Gastrocnemius medialis (tissue), 4 donors: Measurements from ENCODE around the gene CSH1.

Experiments used
- POLR2A ChIP-seq, 2 donors: fragments of 450-650 bp; IDR thresholded peaks; one replicate each; pipeline ENCODE4 v1.6.1; 2017; ENCODE audit warnings: antibody characterized with exemption in 2 of 2, mild to moderate bottlenecking in 2 of 2, moderate library complexity in 2 of 2
- TF ChIP-seq, protein P1 (sequence below), 5 experiments: fragments of 450-650 bp in 3 of 5; fragments of 200-600 bp in 2 of 5; sonication (generic) in 2 of 5; IDR thresholded peaks in 4 of 5; conservative IDR thresholded peaks in 1 of 5; 1 replicate in 4 of 5; 2 replicates in 1 of 5; pipeline ENCODE4 v1.5.1; 2016 to 2019; ENCODE audit warnings: antibody characterized with exemption in 5 of 5, mild to moderate bottlenecking in 3 of 5, moderate library complexity in 3 of 5

DNA sequence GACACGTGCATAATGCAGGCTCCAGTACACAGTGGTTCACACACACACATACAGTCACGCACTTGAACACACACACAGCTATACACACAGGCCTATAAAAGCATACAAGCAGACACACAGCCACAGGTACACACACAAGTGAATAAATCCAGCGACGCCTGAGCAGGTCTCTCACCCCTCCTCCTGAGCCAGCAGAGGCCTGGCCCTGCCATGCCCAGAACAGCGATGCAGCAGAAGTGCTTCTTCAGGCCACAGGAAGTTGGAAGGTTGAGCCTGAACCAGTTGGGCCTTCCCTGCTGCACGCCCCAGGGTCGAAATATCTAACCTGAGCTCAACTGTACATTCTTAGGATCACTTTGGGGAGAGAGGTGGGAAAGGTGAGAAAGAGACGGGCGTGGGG, 43.0 kb upstream of the CSH1 start:
- TF ChIP-seq, protein P1, sequence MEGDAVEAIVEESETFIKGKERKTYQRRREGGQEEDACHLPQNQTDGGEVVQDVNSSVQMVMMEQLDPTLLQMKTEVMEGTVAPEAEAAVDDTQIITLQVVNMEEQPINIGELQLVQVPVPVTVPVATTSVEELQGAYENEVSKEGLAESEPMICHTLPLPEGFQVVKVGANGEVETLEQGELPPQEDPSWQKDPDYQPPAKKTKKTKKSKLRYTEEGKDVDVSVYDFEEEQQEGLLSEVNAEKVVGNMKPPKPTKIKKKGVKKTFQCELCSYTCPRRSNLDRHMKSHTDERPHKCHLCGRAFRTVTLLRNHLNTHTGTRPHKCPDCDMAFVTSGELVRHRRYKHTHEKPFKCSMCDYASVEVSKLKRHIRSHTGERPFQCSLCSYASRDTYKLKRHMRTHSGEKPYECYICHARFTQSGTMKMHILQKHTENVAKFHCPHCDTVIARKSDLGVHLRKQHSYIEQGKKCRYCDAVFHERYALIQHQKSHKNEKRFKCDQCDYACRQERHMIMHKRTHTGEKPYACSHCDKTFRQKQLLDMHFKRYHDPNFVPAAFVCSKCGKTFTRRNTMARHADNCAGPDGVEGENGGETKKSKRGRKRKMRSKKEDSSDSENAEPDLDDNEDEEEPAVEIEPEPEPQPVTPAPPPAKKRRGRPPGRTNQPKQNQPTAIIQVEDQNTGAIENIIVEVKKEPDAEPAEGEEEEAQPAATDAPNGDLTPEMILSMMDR (IDR thresholded peaks at IDR 0.05 in 4 of 5, conservative IDR thresholded peaks at IDR 0.05 in 1 of 5) = no peak
- TF ChIP-seq POLR2A (IDR thresholded peaks at IDR 0.05) = no peak
